Ectodermal cell (in vitro differentiated cells): ENCODE data around the gene FOS.

ENCODE experiments used
- H3K27ac ChIP-seq: 2 replicates; pipeline ENCODE4 v1.7.0; 2013; ENCODE audit warnings: mild to moderate bottlenecking, low read depth, low read length; ENCODE audit not compliant: insufficient read depth, poor library complexity, severe bottlenecking
- H3K27me3 ChIP-seq: 2 replicates; pipeline ENCODE4 v1.7.0; 2013; ENCODE audit warnings: mild to moderate bottlenecking, low read length; ENCODE audit not compliant: insufficient read depth, control insufficient read depth, poor library complexity, severe bottlenecking
- H3K36me3 ChIP-seq: one replicate; pipeline ENCODE4 v1.7.0; 2013; ENCODE audit warnings: low read length; ENCODE audit not compliant: control insufficient read depth, insufficient read depth
- H3K4me1 ChIP-seq: one replicate; pipeline ENCODE4 v1.7.0; 2013; ENCODE audit warnings: low read length; ENCODE audit not compliant: control insufficient read depth, insufficient read depth
- H3K4me3 ChIP-seq: 2 replicates; pipeline ENCODE4 v1.7.0; 2013; ENCODE audit warnings: low read depth, low read length, control low read depth; ENCODE audit not compliant: insufficient read depth
- H3K9me3 ChIP-seq: 2 replicates; pipeline ENCODE4 v1.7.0; 2013; ENCODE audit warnings: mild to moderate bottlenecking, low read length, moderate library complexity; ENCODE audit not compliant: control insufficient read depth
- WGBS, 2 experiments: methylation state at CpG; one replicate each; pipeline ENCODE4 v1.1.7; 2013; ENCODE audit warnings: missing lambda C conversion rate in 2 of 2; 5-methylcytosine and 5-hydroxymethylcytosine counted together

Gene FOS

DNA sequence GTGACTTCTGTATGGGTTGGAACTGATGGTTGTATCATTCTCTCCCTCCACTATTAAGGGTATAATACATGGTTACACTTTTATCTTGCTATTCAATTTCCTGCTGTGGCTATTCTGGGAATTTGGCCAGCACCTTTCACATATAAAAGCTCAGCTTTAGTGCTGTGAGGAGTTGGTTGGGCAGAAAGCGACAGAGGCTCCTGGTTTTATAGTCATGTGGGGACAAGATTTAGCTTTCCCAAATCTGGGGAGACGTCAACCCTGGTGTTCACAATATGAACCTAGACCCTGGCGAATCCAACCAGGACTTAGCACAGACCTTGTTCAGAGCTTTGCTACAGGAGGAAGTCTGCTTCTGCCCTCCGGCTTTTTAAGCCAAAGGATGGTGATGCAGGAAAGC lies 36.5 kb downstream of the FOS start:
- Histone ChIP-seq H3K9me3 (no peaks in the 10 kb centered on the region), H3K4me3 (no peak overlapping the region), H3K27ac (no peak overlapping the region), H3K27me3 (no peaks in the 10 kb centered on the region), H3K4me1 (peaks cover 11% of the 10 kb centered on the region), H3K36me3 (no peaks in the 10 kb centered on the region)
- 67 to 71% methylated on average over 4 of the region's 4 CpGs for WGBS, 2 experiments

- no peak overlapping the region for H3K27ac ChIP-seq
- 92 to 97% methylated on average over 4 of the region's 4 CpGs for WGBS, 2 experiments
- no peaks in the 10 kb centered on the region for H3K4me1 ChIP-seq
- H3K36me3 ChIP-seq, result no peaks in the 10 kb centered on the region
- no peaks in the 10 kb centered on the region for H3K27me3 ChIP-seq
- H3K9me3 ChIP-seq, result no peaks in the 10 kb centered on the region
- H3K4me3 ChIP-seq, result no peak overlapping the region
Observed at GRCh38 chr14:75317148-75317547, 38.5 kb downstream of the FOS start.

GRCh38 chr14:75318353-75318752 lies 39.7 kb downstream of the FOS start:
- H3K4me1 ChIP-seq, result no peaks in the 10 kb centered on the region
- H3K4me3 ChIP-seq, result no peak overlapping the region
- no peaks in the 10 kb centered on the region for H3K36me3 ChIP-seq
- no peaks in the 10 kb centered on the region for H3K27me3 ChIP-seq
- no peak overlapping the region for H3K27ac ChIP-seq
- no peaks in the 10 kb centered on the region for H3K9me3 ChIP-seq

DNA sequence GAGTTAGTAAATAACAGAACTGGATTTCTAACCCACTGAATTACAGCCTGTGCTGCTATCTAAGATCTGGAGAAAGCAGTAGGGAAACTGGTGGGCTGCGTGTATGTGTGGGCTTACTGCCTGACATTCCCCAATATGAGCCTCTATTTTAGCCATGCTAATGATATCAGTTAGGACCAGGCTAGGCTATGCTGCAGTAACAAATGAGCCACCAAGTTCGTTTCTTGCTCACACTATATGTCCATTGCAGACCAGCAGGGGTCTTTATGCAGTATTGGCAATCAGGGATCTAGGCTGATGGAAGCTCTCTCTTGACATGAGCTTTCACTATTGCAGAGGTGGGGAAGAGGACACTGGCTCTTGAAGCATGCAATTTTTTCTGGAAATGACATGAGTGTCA lies 40.4 kb downstream of the FOS start:
- H3K4me1 ChIP-seq, result no peaks in the 10 kb centered on the region

GRCh38 chr14:75320196-75320595 lies 41.6 kb downstream of the FOS start:
- Histone ChIP-seq H3K4me3 (no peak overlapping the region), H3K9me3 (no peaks in the 10 kb centered on the region), H3K27ac (no peak overlapping the region), H3K36me3 (no peaks in the 10 kb centered on the region), H3K27me3 (no peaks in the 10 kb centered on the region), H3K4me1 (no peaks in the 10 kb centered on the region)
- 64 to 70% methylated on average over 6 to 7 of the region's 7 CpGs for WGBS, 2 experiments

More for the DNA sequence above, 40.4 kb downstream of the FOS start:
- WGBS, 2 experiments, result 87 to 92% methylated on average over 2 of the region's 2 CpGs
- H3K9me3 ChIP-seq, result no peaks in the 10 kb centered on the region
- no peak overlapping the region for H3K27ac ChIP-seq
- H3K36me3 ChIP-seq, result no peaks in the 10 kb centered on the region
- H3K4me3 ChIP-seq, result no peak overlapping the region
- no peaks in the 10 kb centered on the region for H3K27me3 ChIP-seq

GRCh38 chr14:75322746-75323145 lies 44.1 kb downstream of the FOS start:
- Histone ChIP-seq H3K36me3 (no peaks in the 10 kb centered on the region), H3K9me3 (no peaks in the 10 kb centered on the region), H3K4me1 (no peaks in the 10 kb centered on the region), H3K27me3 (no peaks in the 10 kb centered on the region), H3K27ac (no peak overlapping the region), H3K4me3 (no peak overlapping the region)
- WGBS, 2 experiments, result 61 to 68% methylated on average over 1 of the region's 1 CpG

DNA sequence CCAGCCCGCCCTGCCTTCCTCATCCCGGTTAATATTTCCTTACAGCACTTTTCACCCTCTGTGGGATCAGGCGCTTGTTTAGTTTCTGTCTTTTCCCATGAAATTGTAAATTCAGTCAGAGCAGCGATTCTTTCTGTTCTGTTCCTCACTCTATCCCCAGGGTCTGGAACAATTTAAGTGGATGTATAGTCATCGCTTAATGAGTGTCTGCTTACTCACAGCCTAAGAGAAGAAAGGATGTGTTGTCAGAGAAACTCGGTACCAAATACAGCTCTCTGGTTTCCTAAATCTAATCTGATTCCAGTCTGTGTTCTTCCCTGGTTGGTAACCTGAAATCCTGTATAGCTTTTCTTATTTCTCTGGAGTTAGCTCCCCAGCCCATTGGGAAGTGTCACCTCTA lies 44.9 kb downstream of the FOS start:
- Histone ChIP-seq H3K4me3 (no peak overlapping the region), H3K27ac (no peak overlapping the region), H3K4me1 (no peaks in the 10 kb centered on the region), H3K27me3 (no peaks in the 10 kb centered on the region), H3K9me3 (no peaks in the 10 kb centered on the region), H3K36me3 (no peaks in the 10 kb centered on the region)
- 67 to 72% methylated on average over 6 of the region's 6 CpGs for WGBS, 2 experiments

- H3K27ac ChIP-seq, result no peak overlapping the region
Observed at GRCh38 chr14:75328558-75329155, 50.0 kb downstream of the FOS start.

DNA sequence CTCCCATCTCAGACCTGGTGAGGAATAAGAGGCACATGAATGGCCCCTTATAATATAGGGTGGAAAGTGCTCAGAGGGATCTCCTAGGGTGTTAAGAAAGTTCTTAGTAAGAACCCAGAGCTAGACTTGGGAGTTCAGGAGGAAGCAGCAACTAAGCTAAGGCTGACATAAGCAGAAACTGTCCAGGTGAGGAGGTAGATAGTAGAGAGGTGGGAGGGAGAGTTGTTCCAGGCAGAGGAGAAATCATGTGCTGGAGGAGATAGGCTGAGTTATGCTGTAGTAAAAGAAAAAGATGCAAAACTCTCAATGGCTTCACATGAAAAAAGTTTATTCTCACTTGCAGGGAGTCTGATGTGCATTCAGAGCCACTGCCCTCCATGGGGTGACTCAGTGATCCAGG lies 50.7 kb downstream of the FOS start:
- no peak overlapping the region for H3K27ac ChIP-seq
- H3K9me3 ChIP-seq, result no peaks in the 10 kb centered on the region
- H3K36me3 ChIP-seq, result no peaks in the 10 kb centered on the region
- no peak overlapping the region for H3K4me3 ChIP-seq
- no peaks in the 10 kb centered on the region for H3K4me1 ChIP-seq
- H3K27me3 ChIP-seq, result no peaks in the 10 kb centered on the region

More at GRCh38 chr14:75328558-75329155, 50.0 kb downstream of the FOS start:
- H3K27me3 ChIP-seq, result no peaks in the 10 kb centered on the region
- H3K4me1 ChIP-seq, result no peaks in the 10 kb centered on the region
- no peak overlapping the region for H3K4me3 ChIP-seq
- H3K36me3 ChIP-seq, result no peaks in the 10 kb centered on the region
- WGBS, 2 experiments, result 77 to 80% methylated on average over 5 of the region's 5 CpGs
- H3K9me3 ChIP-seq, result no peaks in the 10 kb centered on the region

GRCh38 chr14:75331471-75331870 lies 52.8 kb downstream of the FOS start:
- Histone ChIP-seq H3K27me3 (no peaks in the 10 kb centered on the region), H3K27ac (no peak overlapping the region), H3K9me3 (no peaks in the 10 kb centered on the region), H3K36me3 (no peaks in the 10 kb centered on the region), H3K4me1 (peaks cover 3% of the 10 kb centered on the region), H3K4me3 (no peak overlapping the region)
- WGBS, 2 experiments, result 95 to 100% methylated on average over 1 of the region's 1 CpG
